Astrocyte of the cerebellum (primary cell): Measurements from ENCODE around the gene DCTN3.

Source experiments
- DNase-seq: peaks from one replicate; pipeline ENCODE4 v3.0.0-alpha.2; 2011; ENCODE audit warnings: low read depth
- H3K4me3 ChIP-seq: 2 replicates; pipeline ENCODE4 v1.5.1; 2011; ENCODE audit warnings: mild to moderate bottlenecking, low read depth, low read length, moderate library complexity
- in situ Hi-C: cut with HindIII; loops from 2 replicates; pipeline ENCODE4 v1.10.0; 2017; ENCODE audit warnings: low sequenced_read_pairs
- TF ChIP-seq, protein P1 (sequence below): IDR thresholded peaks from 2 replicates; pipeline ENCODE4 v1.5.1; 2012; ENCODE audit warnings: low read length, low read depth, moderate library complexity, mild to moderate bottlenecking; ENCODE audit errors: missing control alignments

DCTN3 gene

DNA sequence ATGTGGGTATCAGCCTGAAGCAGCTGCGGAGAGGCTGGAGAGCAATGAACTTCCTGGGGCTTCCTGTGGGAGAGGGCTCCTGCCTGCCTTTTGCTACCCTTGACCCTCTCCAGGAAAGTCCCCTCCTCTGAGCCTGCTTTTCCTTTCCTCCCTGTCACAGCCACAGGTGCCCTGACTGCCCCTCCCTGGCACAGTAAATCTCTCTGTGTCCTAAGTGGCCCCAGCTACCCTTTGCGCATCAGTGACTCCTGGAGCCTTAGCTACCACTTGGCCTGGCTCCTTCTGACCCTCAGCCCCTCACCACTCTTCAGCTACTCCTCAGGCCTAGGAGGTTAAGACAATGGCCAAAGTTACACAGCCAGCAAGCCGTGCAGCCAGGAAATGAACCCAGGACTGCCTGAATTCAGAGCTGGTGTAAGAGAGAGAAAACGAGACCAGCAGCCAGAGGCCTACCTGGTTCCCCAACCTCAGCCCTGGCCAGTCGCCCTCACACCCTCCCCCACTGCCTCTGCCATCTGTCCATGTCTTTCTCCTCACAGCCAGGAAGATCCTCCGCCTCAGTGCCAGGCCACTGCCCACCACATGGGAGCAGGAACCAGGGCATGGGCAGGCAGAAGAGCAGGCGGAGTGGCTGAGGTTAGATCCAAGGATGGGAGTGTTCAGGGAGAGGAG, 49.4 kb downstream of the DCTN3 start:
- TF ChIP-seq, protein P1, sequence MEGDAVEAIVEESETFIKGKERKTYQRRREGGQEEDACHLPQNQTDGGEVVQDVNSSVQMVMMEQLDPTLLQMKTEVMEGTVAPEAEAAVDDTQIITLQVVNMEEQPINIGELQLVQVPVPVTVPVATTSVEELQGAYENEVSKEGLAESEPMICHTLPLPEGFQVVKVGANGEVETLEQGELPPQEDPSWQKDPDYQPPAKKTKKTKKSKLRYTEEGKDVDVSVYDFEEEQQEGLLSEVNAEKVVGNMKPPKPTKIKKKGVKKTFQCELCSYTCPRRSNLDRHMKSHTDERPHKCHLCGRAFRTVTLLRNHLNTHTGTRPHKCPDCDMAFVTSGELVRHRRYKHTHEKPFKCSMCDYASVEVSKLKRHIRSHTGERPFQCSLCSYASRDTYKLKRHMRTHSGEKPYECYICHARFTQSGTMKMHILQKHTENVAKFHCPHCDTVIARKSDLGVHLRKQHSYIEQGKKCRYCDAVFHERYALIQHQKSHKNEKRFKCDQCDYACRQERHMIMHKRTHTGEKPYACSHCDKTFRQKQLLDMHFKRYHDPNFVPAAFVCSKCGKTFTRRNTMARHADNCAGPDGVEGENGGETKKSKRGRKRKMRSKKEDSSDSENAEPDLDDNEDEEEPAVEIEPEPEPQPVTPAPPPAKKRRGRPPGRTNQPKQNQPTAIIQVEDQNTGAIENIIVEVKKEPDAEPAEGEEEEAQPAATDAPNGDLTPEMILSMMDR, result no peak

DNA sequence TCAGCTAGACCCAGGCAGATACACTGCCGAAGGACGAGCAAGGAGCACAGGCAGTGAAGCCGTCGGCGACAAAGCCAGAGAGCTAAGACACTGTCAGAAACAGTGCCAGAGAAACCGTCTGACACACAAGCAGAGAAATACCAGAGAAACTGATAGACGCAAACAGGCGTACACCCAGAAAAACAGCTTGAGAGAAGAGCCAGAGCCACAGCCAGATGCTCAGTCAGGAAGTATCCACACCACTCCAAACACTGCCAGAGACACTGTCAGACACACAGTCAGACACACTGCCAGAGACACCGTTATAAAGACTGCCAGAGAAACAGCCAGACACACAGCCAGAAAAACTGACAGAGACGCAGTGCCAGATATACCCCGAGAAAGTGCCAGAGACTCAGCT, 49.9 kb downstream of the DCTN3 start:
- no peak overlapping the region for H3K4me3 ChIP-seq
- in situ Hi-C loops, result no loop called here
- TF ChIP-seq, protein P1, result no peak
- DNase-seq, result no peak

More for the DNA sequence above, 49.4 kb downstream of the DCTN3 start:
- H3K4me3 ChIP-seq, result no peak overlapping the region
- in situ Hi-C loops, result no loop called here
- no peak for DNase-seq

DNA sequence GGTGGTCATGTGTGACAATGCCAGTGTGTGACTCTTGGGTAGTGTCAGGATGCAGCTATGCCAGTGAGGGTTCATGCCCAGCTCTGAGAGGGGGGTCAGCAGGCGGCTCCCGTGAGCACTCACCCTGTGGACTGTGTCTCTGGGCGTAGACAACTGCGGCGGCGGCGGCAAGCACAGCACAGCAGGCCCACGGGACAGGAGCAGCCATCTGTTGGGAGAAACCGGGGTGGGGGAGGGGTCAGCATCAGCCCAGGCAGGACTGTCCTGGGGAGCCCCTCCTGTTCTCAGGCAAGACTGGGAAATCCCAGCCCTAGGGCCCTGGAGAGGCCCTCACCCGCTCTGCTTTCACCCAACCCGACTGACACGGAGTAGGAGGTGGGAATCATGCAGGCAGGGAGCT, 51.5 kb downstream of the DCTN3 start:
- DNase-seq, result no peak
- in situ Hi-C loops, result no loop called here
- TF ChIP-seq, protein P1, result no peak
- no peak overlapping the region for H3K4me3 ChIP-seq

DNA sequence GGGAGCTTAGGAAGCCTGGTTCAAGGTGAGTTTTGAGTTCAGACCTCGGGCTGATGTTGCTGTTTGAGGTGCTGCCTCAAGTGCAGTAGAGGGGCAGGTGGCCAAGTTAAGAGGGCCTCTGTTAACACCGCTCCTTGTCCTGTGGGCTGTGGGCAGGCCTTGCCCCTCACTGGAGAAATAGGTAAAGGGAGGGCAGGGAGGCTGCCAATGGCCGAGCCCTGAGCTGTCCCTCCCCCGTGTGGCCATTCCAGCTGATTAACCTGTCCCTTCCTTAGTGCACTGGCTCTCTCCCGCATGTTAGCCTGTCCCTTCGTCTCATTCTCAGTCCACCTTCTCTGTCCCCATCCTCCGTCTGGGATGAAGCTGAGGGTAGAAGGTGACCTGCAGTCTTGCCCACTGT, 52.2 kb downstream of the DCTN3 start:
- DNase-seq, result no peak
- in situ Hi-C loops, result no loop called here
- TF ChIP-seq, protein P1, result no peak
- no peak overlapping the region for H3K4me3 ChIP-seq

DNA sequence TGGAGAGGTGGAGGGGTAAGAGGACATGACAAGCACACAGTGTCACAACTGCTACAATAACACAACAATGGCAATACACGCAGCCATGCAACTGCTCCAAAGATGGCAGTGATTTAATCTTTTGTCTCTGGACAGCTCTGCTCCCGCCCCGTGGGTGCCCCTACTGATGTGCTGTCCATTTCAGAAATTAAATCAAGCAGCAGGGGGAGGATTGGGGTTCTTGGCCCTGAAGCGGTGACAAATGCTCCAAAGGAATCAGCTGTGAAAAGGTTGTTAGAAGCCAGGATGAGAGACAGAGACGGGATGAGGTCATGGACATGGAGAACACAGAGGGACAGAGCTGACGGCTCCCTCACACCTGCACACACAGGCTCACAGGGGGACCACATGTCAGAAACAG, 53.3 kb downstream of the DCTN3 start:
- in situ Hi-C loops, result no loop called here
- DNase-seq, result no peak
- H3K4me3 ChIP-seq, result no peak overlapping the region
- TF ChIP-seq, protein P1, result no peak

DNA sequence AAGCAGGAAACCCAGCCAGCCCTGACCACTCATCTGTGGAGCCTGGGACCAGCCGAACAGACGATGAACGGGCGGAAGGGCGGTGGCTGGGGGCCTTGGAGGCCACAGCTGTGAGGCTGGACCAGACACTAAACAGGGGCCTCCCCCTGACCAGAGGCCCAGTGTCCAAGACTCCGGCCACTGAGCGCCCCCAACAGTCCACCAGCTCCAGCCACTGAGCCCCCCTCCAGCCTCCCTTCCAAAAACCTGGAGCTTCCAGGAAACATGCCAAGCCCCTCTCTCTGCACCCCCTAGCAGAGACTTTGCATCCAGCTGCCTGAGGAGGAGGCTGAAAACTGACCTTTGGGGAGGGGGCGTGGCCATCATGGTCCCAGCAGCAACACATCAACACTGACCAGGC, 54.0 kb downstream of the DCTN3 start:
- H3K4me3 ChIP-seq, result no peak overlapping the region
- in situ Hi-C loops, result no loop called here
- DNase-seq, result no peak
- TF ChIP-seq, protein P1, result no peak
